HepG2 (cell line): ENCODE measurements around the gene LRRC73. TPM values are rescaled to one million over a fixed set of nuclear protein-coding genes. Genes with fewer than 3 reads are reported as not detected.
A peak's percentile ranks its signal among the peaks of the same experiment; 100 is the strongest.

Source experiments
- HNF1B ChIP-seq: sonication (generic); formaldehyde crosslinking; IDR thresholded peaks from 2 replicates; pipeline ENCODE4 v1.5.1; 2020; ENCODE audit warnings: mild to moderate bottlenecking, moderate library complexity, missing genetic modification reagents
- HNRNPUL1 ChIP-seq: fragments of 200-400 bp; formaldehyde crosslinking; IDR thresholded peaks from 2 replicates; pipeline ENCODE4 v1.6.1; 2017; ENCODE audit warnings: low read depth, mild to moderate bottlenecking, low read length, moderate library complexity
- NONO ChIP-seq, 2 experiments: fragments of 450-650 bp in 1 of 2; sonication (generic) in 1 of 2; formaldehyde crosslinking in 1 of 2; IDR thresholded peaks in 1 of 2; conservative IDR thresholded peaks in 1 of 2; 2 replicates each; pipeline versions ENCODE4 v1.6.1 to v1.8.0; 2017 to 2022; ENCODE audit warnings: mild to moderate bottlenecking in 1 of 2, missing genetic modification reagents in 1 of 2, moderate library complexity in 1 of 2
- SUZ12 ChIP-seq: fragments of 150-350 bp; IDR thresholded peaks from 2 replicates; pipeline ENCODE4 v1.6.1; 2014; ENCODE audit warnings: low read depth, low read length
- SYNCRIP ChIP-seq: fragments of 200-400 bp; formaldehyde crosslinking; IDR thresholded peaks from 2 replicates; pipeline ENCODE4 v1.6.1; 2018; ENCODE audit warnings: mild to moderate bottlenecking, low read depth, low read length; ENCODE audit not compliant: insufficient read depth
- TCF7 ChIP-seq: sonication (generic); IDR thresholded peaks from 2 replicates; pipeline ENCODE4 v1.6.1; 2016; ENCODE audit warnings: antibody characterized with exemption, low read depth
- TFDP2 ChIP-seq: sonication (generic); formaldehyde crosslinking; IDR thresholded peaks from 2 replicates; pipeline ENCODE4 v1.4.0; 2020; ENCODE audit warnings: missing genetic modification reagents
- THAP8 ChIP-seq: sonication (generic); formaldehyde crosslinking; IDR thresholded peaks from 2 replicates; pipeline ENCODE4 v1.5.1; 2020; ENCODE audit warnings: missing genetic modification reagents, mild to moderate bottlenecking, borderline replicate concordance
- ZFP37 ChIP-seq: sonication (generic); formaldehyde crosslinking; IDR thresholded peaks from 2 replicates; pipeline ENCODE4 v1.4.0; 2020; ENCODE audit warnings: missing genetic modification reagents, borderline replicate concordance
- ZNF136 ChIP-seq: sonication (generic); formaldehyde crosslinking; IDR thresholded peaks from 2 replicates; pipeline ENCODE4 v1.8.1; 2022; ENCODE audit warnings: low read depth, mild to moderate bottlenecking, moderate library complexity, missing genetic modification reagents
- ZNF224 ChIP-seq: sonication (generic); formaldehyde crosslinking; IDR thresholded peaks from 2 replicates; pipeline ENCODE4 v1.5.0; 2020; ENCODE audit warnings: mild to moderate bottlenecking, missing genetic modification reagents
- ZNF317 ChIP-seq: sonication (generic); formaldehyde crosslinking; IDR thresholded peaks from 2 replicates; pipeline ENCODE4 v1.5.0; 2020; ENCODE audit warnings: mild to moderate bottlenecking, missing genetic modification reagents
- ZNF333 ChIP-seq: sonication (generic); formaldehyde crosslinking; IDR thresholded peaks from 2 replicates; pipeline ENCODE4 v1.4.0; 2020; ENCODE audit warnings: mild to moderate bottlenecking, missing genetic modification reagents, borderline replicate concordance
- ZNF646 ChIP-seq: sonication (generic); formaldehyde crosslinking; IDR thresholded peaks from 2 replicates; pipeline ENCODE4 v1.9.0; 2021; ENCODE audit warnings: mild to moderate bottlenecking, missing genetic modification reagents
- ZNF704 ChIP-seq: sonication (generic); formaldehyde crosslinking; IDR thresholded peaks from 2 replicates; pipeline ENCODE4 v1.8.1; 2023; ENCODE audit warnings: mild to moderate bottlenecking, inconsistent platforms, moderate library complexity, missing genetic modification reagents, borderline replicate concordance
- ZNF781 ChIP-seq: sonication (generic); formaldehyde crosslinking; IDR thresholded peaks from 2 replicates; pipeline ENCODE4 v1.5.1; 2020; ENCODE audit warnings: borderline replicate concordance, mild to moderate bottlenecking, missing genetic modification reagents; ENCODE audit errors: not compliant biosample characterization
- polyA plus RNA-seq, 8 experiments: library from polyadenylated mRNA; depleted of rRNA in 3 of 8; stranded (reverse) in 7 of 8; unstranded in 1 of 8; fragments of >200 nt; fragmentation: Illumina TruSeq in 4 of 8; extraction: Trizol in 4 of 8; gene quantifications; 2 replicates each; pipeline versions ENCODE4 v1.2.1 to v1.2.3, GENCODE V29; 2011 to 2016; ENCODE audit warnings: low read depth in 4 of 8, missing spikeins in 1 of 8, mixed read lengths in 1 of 8; ENCODE audit not compliant: insufficient read depth in 1 of 8
- total RNA-seq, 5 experiments: library from RNA; depleted of rRNA; stranded (reverse); fragments of >200 nt; fragmentation: Illumina TruSeq; extraction: Trizol; gene quantifications; 2 replicates each; pipeline ENCODE4 v1.2.3, GENCODE V29; 2016; ENCODE audit warnings: low read depth in 1 of 5

LRRC73 gene
- total and polyA plus RNA-seq, 2 of the 13 experiments (the other 11 are each of a cell fraction or from before 2014, with no cell fraction given) = 0.11 to 0.12 TPM

- TF ChIP-seq ZNF781 (peak; percentile 36), NONO (IDR thresholded peaks at IDR 0.05) (no peak), NONO (CRISPR knock-in tag; conservative IDR thresholded peaks at IDR 0.05) (0 out of 2 replicates have a peak, but pooled peaks have one; percentile 50), THAP8 (CRISPR knock-in tag) (0 out of 2 replicates have a peak, but pooled peaks have one; percentile 19), TFDP2 (no peak), ZNF224 (CRISPR knock-in tag) (0 out of 2 replicates have a peak, but pooled peaks have one; percentile 56), SUZ12 (no peak), ZNF646 (CRISPR knock-in tag) (no peak), HNRNPUL1 (no peak), ZNF333 (CRISPR knock-in tag) (0 out of 2 replicates have a peak, but pooled peaks have one; percentile 60), TCF7 (no peak), ZFP37 (CRISPR knock-in tag) (no peak), ZNF136 (CRISPR knock-in tag) (no peak), SYNCRIP (no peak), ZNF704 (CRISPR knock-in tag) (no peak), ZNF317 (CRISPR knock-in tag) (peak; percentile 72; the same call in 1 of the 2 replicates), HNF1B (peak; percentile 63; the same call in 1 of the 2 replicates)
These were observed 3.3 kb downstream of the LRRC73 start (continued) for GRCh38 chr6:43506667-43507471.
